Adrenal gland (tissue), 5 donors: ENCODE measurements around the gene LGI2.

Experiments used
- POLR2A ChIP-seq, 2 donors: fragments of 450-650 bp; IDR thresholded peaks; one replicate each; pipeline ENCODE4 v1.6.1; 2017; ENCODE audit warnings: antibody characterized with exemption in 2 of 2, mild to moderate bottlenecking in 2 of 2, moderate library complexity in 1 of 2
- TF ChIP-seq, protein P1 (sequence below), 6 experiments: fragments of 450-650 bp in 4 of 6; fragments of 200-600 bp in 2 of 6; sonication (generic) in 1 of 6; IDR thresholded peaks; 1 replicate in 5 of 6; 2 replicates in 1 of 6; pipeline versions ENCODE4 v1.5.1 to v1.8.0; 2016 to 2021; ENCODE audit warnings: antibody characterized with exemption in 6 of 6, mild to moderate bottlenecking in 2 of 6, moderate library complexity in 1 of 6
- donor health status: DM: no; HTN: no; CAD: no.

DNA sequence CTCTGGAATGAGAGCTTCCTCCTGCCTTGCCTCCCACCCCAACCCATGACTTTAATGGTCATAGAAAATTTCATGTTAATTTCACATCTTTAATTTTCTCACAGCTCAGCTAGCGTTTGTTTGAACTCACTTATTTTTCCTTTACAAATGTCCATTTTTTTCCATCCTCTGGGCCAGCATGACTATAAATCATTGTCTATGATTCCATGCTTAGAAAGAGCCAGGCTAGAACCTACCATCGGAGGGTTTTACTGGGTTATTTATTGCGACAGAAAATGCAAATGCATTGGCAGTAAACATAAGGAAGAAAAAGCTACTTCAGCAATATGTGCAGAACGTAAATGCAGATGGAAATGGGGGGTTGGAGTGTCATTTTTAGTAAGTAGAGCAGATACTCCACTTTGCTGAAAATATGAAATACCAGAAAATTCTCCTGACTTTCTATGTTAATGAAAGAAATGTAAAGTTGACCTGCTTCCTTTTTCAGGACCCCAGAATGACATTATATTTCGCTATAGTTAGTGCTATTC lies 37.1 kb downstream of the LGI2 start:
- TF ChIP-seq, protein P1, sequence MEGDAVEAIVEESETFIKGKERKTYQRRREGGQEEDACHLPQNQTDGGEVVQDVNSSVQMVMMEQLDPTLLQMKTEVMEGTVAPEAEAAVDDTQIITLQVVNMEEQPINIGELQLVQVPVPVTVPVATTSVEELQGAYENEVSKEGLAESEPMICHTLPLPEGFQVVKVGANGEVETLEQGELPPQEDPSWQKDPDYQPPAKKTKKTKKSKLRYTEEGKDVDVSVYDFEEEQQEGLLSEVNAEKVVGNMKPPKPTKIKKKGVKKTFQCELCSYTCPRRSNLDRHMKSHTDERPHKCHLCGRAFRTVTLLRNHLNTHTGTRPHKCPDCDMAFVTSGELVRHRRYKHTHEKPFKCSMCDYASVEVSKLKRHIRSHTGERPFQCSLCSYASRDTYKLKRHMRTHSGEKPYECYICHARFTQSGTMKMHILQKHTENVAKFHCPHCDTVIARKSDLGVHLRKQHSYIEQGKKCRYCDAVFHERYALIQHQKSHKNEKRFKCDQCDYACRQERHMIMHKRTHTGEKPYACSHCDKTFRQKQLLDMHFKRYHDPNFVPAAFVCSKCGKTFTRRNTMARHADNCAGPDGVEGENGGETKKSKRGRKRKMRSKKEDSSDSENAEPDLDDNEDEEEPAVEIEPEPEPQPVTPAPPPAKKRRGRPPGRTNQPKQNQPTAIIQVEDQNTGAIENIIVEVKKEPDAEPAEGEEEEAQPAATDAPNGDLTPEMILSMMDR (IDR thresholded peaks at IDR 0.05), result no peak
- no peak for TF ChIP-seq POLR2A (IDR thresholded peaks at IDR 0.05)
